NT2/D1 (cell line): ENCODE results near the gene BORCS6.

Source experiments
- DNase-seq: peaks from one replicate; pipeline ENCODE4 v3.0.0-alpha.2; 2011; ENCODE audit warnings: low read depth, low spot score
- H3K27me3 ChIP-seq: 2 replicates; pipeline ENCODE4 v1.6.0; 2011; ENCODE audit warnings: mild to moderate bottlenecking; ENCODE audit not compliant: insufficient read length, insufficient read depth
- H3K36me3 ChIP-seq: 2 replicates; pipeline ENCODE4 v1.6.1; 2011; ENCODE audit warnings: mild to moderate bottlenecking, low read length, mixed read lengths; ENCODE audit not compliant: insufficient read depth, insufficient read length
- H3K4me1 ChIP-seq: 2 replicates; pipeline ENCODE4 v1.5.1; 2011; ENCODE audit not compliant: insufficient read depth, insufficient read length
- H3K4me3 ChIP-seq: 2 replicates; pipeline ENCODE4 v1.5.1; 2011; ENCODE audit warnings: low read depth; ENCODE audit not compliant: insufficient read length
- H3K9ac ChIP-seq: 2 replicates; pipeline ENCODE4 v1.6.0; 2011; ENCODE audit warnings: low read depth; ENCODE audit not compliant: insufficient read length
- H3K9me3 ChIP-seq: 2 replicates; pipeline ENCODE4 v1.5.1; 2011; ENCODE audit warnings: mild to moderate bottlenecking, low read length; ENCODE audit not compliant: insufficient read depth
- SUZ12 ChIP-seq: IDR thresholded peaks from 2 replicates; pipeline ENCODE4 v1.6.1; 2011; ENCODE audit not compliant: insufficient read length, insufficient read depth; ENCODE audit errors: extremely low read depth
- YY1 ChIP-seq: IDR thresholded peaks from 2 replicates; pipeline ENCODE4 v1.6.1; 2011; ENCODE audit not compliant: insufficient read length, insufficient read depth
- ZNF274 ChIP-seq: IDR thresholded peaks from 2 replicates; pipeline ENCODE4 v1.6.1; 2011; ENCODE audit warnings: mild to moderate bottlenecking, low read depth, low read length

Gene BORCS6

DNA sequence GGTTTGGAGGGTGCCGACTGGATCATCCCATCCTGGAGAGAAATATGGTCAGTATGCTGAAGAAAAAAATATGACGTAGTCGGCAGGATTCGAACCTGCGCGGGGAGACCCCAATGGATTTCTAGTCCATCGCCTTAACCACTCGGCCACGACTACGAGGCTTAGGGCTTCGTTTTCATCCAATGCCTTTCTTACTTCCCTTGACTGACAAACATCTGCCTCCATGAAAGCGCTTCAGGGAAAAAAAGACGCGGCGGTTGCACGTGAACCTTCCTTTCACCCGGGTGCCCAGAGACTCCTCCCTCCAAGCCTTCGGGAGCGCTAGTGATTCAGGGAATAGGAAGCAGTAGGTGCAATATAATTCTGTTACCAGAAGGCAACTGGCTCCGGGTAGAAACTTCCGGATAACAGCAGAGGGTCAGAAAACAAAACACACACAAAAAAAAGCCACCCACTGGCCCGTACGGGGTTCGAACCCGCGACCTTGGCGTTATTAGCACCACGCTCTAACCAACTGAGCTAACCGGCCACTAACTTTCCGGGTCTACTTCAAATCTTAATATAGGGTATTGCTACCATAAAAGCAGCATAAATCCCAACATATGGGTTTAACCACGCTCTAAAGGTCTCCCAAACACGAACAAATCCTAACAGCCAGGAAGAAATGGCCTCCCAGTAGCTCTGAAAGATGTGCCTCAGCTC is 36.7 kb upstream of the BORCS6 start:
- H3K4me3 ChIP-seq, result no peak overlapping the region
- H3K9me3 ChIP-seq, result no peaks in the 10 kb centered on the region
- no peaks in the 10 kb centered on the region for H3K27me3 ChIP-seq
- DNase-seq, result no peak
- TF ChIP-seq YY1, result no peak
- TF ChIP-seq SUZ12, result no peak
- no peak for TF ChIP-seq ZNF274
- H3K4me1 ChIP-seq, result no peaks in the 10 kb centered on the region
- H3K36me3 ChIP-seq, result peaks cover 51% of the 10 kb centered on the region
- H3K9ac ChIP-seq, result no peak overlapping the region

DNA sequence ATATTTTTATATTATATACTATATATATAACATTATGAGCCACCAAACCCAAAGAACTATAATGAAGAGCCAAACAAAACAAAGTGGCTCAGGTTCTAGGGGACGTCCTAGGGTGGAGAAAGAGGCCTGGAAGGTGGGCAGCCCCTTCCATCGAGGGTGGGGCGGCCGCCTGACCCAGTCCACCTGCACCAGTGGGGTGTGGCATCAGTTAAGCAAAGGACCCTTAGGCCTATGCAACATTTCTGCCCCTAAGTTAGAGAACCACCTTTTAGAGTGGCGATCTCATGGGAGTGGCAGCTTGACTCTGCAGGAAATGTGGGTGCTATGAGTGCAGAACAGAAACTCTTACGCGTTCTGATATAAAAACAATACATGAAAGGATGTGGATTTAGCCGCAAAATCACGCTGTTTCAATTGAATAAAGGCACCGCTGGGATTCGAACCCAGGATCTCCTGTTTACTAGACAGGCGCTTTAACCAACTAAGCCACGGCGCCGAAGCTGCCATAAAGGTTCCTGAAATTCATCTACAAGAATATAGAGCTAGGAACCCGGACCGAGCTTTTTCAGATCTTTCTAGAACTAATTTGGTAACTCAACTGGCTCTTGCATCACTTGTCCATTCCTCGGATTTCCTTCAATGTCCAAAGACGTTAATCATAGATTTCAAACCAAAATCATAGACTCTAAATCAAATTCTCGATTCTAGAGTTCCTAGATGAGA is 36.0 kb upstream of the BORCS6 start:
- Histone ChIP-seq H3K4me3 (no peak overlapping the region), H3K36me3 (peaks cover 44% of the 10 kb centered on the region), H3K27me3 (no peaks in the 10 kb centered on the region), H3K9ac (no peak overlapping the region), H3K9me3 (no peaks in the 10 kb centered on the region), H3K4me1 (no peaks in the 10 kb centered on the region)
- no peak for DNase-seq
- TF ChIP-seq ZNF274 (no peak), SUZ12 (no peak), YY1 (no peak)

GRCh38 chr17:8224891-8225812 is 35.2 kb upstream of the BORCS6 start:
- no peak for TF ChIP-seq YY1
- no peak for TF ChIP-seq SUZ12
- TF ChIP-seq ZNF274, result no peak
- H3K27me3 ChIP-seq, result no peaks in the 10 kb centered on the region
- H3K36me3 ChIP-seq, result peaks cover 37% of the 10 kb centered on the region
- no peak for DNase-seq
- H3K4me3 ChIP-seq, result no peak overlapping the region
- no peak overlapping the region for H3K9ac ChIP-seq
- no peaks in the 10 kb centered on the region for H3K9me3 ChIP-seq
- no peaks in the 10 kb centered on the region for H3K4me1 ChIP-seq

DNA sequence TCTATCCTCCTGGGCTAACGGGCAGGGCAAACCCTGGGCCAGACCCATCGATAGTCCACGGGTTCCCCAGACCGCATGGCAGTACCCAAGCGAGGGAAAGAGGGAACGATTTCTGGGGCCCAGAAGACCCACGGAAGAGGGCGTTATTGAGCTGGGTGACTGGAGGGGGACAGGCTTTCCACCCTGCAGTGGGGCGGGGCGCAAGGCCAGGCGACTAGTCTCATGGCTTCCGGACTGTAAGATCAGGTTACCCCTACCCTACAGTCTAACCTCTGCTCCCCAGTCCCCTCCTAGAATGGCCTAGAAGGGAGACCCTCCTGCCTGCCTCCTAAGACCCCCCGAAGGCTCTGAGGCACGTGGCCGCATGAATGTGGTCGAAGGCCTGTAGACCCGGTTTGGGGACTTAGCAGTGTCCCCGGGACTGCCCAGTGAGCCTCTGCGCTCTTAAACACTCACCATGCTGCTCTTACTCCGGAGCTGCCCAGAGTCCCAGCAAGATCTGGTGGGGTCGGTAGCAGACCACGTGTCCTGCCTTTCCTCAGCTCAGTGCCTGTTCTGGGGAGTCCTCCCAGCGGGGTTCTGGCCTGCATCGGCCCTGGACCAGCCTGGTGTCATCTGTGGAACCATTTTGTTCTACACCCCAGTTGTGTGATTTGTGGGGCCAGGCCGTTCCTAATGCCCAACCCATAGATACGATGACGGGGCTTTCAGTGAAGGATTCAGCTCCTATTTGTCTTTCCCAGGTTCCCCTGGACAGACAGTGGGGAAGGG is 33.6 kb upstream of the BORCS6 start:
- Histone ChIP-seq H3K27me3 (no peaks in the 10 kb centered on the region), H3K9ac (peak overlapping the region; percentile 73), H3K36me3 (peaks cover 21% of the 10 kb centered on the region), H3K9me3 (no peaks in the 10 kb centered on the region), H3K4me3 (peak overlapping the region; percentile 62), H3K4me1 (peaks cover 3% of the 10 kb centered on the region)
- TF ChIP-seq ZNF274 (no peak), SUZ12 (no peak), YY1 (no peak)
- DNase-seq, result no peak

GRCh38 chr17:8222630-8223355 is 32.8 kb upstream of the BORCS6 start:
- Histone ChIP-seq H3K4me1 (peaks cover 3% of the 10 kb centered on the region), H3K9ac (peak overlapping the region; percentile 73), H3K4me3 (peak overlapping the region; percentile 62), H3K27me3 (no peaks in the 10 kb centered on the region), H3K36me3 (peaks cover 13% of the 10 kb centered on the region), H3K9me3 (no peaks in the 10 kb centered on the region)
- no peak for DNase-seq
- no peak for TF ChIP-seq YY1
- TF ChIP-seq SUZ12, result no peak
- no peak for TF ChIP-seq ZNF274

- H3K9me3 ChIP-seq, result no peaks in the 10 kb centered on the region
- no peak for TF ChIP-seq ZNF274
- no peak for TF ChIP-seq SUZ12
- TF ChIP-seq YY1, result no peak
- H3K4me3 ChIP-seq, result peak overlapping the region; percentile 62
- H3K9ac ChIP-seq, result peak overlapping the region; percentile 58
- no peaks in the 10 kb centered on the region for H3K27me3 ChIP-seq
- no peak for DNase-seq
- peaks cover 8% of the 10 kb centered on the region for H3K36me3 ChIP-seq
- H3K4me1 ChIP-seq, result peaks cover 3% of the 10 kb centered on the region
Measured at GRCh38 chr17:8222380-8222629, 32.3 kb upstream of the BORCS6 start.
